Measurements from ENCODE around the gene ACKR2.

Gene ACKR2, protein sequence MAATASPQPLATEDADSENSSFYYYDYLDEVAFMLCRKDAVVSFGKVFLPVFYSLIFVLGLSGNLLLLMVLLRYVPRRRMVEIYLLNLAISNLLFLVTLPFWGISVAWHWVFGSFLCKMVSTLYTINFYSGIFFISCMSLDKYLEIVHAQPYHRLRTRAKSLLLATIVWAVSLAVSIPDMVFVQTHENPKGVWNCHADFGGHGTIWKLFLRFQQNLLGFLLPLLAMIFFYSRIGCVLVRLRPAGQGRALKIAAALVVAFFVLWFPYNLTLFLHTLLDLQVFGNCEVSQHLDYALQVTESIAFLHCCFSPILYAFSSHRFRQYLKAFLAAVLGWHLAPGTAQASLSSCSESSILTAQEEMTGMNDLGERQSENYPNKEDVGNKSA

DNA sequence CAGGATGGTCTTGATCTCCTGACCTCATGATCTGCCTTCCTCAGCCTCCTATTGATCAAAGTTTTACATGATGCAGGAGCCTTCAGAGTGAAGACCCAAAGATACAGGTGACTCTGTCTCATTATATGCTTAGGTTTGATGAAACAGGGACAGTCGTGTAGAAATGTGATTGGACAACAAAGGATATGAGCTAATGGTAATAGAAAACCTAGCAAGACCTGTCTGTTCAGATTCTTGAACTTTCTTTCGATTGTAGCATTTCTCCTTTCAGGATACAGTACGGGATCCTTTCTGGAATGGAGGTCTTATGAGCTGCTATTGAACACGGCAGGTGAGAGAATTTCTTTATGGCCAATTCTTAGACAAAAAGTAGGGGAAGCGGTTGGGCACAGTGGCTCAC, at the start of gene ACKR2:
TSS of gene ACKR2 (plus strand) at position 244 of the 400 bp plus-strand sequence. CDS start 55,058 bp downstream, outside the sequence.
- Histone ChIP-seq H3K9me2 (replicated peaks; ENCODE audit: control insufficient read depth, low read length) (no peaks in the 10 kb centered on the region), H3K36me3 (ENCODE audit: control insufficient read depth, low read length) (peaks cover under 1% of the 10 kb centered on the region; the same call in 1 of the 2 replicates), H3K27me3 (ENCODE audit: control insufficient read depth, low read length) (peaks cover 17% of the 10 kb centered on the region), H3K4me2 (ENCODE audit: low read length) (no peak within 1 kb of the TSS), H4K20me1 (ENCODE audit: control insufficient read depth, insufficient read depth, low read depth, low read length) (no peaks in the 10 kb centered on the region), H3K27ac (ENCODE audit: low read depth, low read length) (no peak within 1 kb of the TSS), H3K9me3 (ENCODE audit: control insufficient read depth, insufficient read depth, low read length) (no peaks in the 10 kb centered on the region), H3F3A (ENCODE audit: control insufficient read depth, insufficient read depth) (no peaks in the 10 kb centered on the region), H3K4me1 (ENCODE audit: control insufficient read depth, low read length) (peaks cover 7% of the 10 kb centered on the region), H3K4me3 (ENCODE audit: low read length) (no peak within 1 kb of the TSS), H3K79me2 (ENCODE audit: control insufficient read depth, low read length) (peaks cover under 1% of the 10 kb centered on the region)
- TF ChIP-seq, protein P1, sequence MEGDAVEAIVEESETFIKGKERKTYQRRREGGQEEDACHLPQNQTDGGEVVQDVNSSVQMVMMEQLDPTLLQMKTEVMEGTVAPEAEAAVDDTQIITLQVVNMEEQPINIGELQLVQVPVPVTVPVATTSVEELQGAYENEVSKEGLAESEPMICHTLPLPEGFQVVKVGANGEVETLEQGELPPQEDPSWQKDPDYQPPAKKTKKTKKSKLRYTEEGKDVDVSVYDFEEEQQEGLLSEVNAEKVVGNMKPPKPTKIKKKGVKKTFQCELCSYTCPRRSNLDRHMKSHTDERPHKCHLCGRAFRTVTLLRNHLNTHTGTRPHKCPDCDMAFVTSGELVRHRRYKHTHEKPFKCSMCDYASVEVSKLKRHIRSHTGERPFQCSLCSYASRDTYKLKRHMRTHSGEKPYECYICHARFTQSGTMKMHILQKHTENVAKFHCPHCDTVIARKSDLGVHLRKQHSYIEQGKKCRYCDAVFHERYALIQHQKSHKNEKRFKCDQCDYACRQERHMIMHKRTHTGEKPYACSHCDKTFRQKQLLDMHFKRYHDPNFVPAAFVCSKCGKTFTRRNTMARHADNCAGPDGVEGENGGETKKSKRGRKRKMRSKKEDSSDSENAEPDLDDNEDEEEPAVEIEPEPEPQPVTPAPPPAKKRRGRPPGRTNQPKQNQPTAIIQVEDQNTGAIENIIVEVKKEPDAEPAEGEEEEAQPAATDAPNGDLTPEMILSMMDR (IDR thresholded peaks at IDR 0.05; ENCODE audit: low read depth, low read length, poor library complexity, severe bottlenecking): no peak
- TF ChIP-seq EZH2phosphoT487 (IDR thresholded peaks at IDR 0.05; ENCODE audit: borderline replicate concordance, low read length): no peak

DNA sequence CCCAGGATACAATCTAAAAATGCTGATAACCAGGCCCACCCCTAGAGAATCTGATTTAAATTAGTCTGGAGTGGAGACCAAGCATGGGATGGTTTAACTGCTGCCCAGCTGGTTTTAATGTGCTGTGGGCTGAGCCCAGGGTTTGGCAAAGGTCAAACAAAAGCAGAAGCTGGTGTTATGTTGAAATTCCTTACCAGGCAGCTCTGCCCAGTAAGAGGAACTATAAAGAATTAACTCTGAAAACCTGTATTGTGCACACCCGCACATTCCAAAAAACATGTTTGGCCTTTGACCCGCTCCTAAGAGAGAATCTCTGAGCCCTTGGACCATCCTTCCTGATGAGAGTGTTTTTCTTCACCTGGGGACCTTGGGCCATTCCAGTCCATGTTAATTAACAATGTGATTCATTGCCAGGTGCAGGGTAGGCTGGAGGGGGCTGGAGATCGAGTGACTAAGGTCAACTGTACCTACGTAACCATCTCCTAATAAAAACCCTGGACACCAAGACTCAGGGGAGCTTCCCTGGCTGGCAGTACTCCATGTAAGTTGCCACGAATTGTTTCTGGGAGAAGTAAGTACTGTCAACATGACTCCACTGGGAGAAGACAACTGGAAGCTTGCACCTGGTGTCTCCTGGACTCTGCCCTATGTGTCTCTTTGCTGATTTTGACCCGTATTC, 47.1 kb upstream of the ACKR2 start:
- H3F3A ChIP-seq (ENCODE audit: control insufficient read depth, insufficient read depth): no peaks in the 10 kb centered on the region
- H3K27me3 ChIP-seq (ENCODE audit: control insufficient read depth, low read length): peaks cover 4% of the 10 kb centered on the region; the same call in 1 of the 2 replicates
- H3K36me3 ChIP-seq (ENCODE audit: control insufficient read depth, low read length): no peaks in the 10 kb centered on the region
- no peaks in the 10 kb centered on the region for H4K20me1 ChIP-seq (ENCODE audit: control insufficient read depth, insufficient read depth, low read depth, low read length)
- H3K4me2 ChIP-seq (ENCODE audit: low read length): no peak overlapping the region
- H3K9me3 ChIP-seq (ENCODE audit: control insufficient read depth, insufficient read depth, low read length): no peaks in the 10 kb centered on the region
- H3K9me2 ChIP-seq (replicated peaks; ENCODE audit: control insufficient read depth, low read length): no peaks in the 10 kb centered on the region
- H3K27ac ChIP-seq (ENCODE audit: low read depth, low read length): no peak overlapping the region
- no peak overlapping the region for H3K4me3 ChIP-seq (ENCODE audit: low read length)
- TF ChIP-seq, protein P1 (IDR thresholded peaks at IDR 0.05; ENCODE audit: low read depth, low read length, poor library complexity, severe bottlenecking): no peak
- TF ChIP-seq EZH2phosphoT487 (IDR thresholded peaks at IDR 0.05; ENCODE audit: borderline replicate concordance, low read length): no peak
- H3K4me1 ChIP-seq (ENCODE audit: control insufficient read depth, low read length): no peaks in the 10 kb centered on the region
- no peaks in the 10 kb centered on the region for H3K79me2 ChIP-seq (ENCODE audit: control insufficient read depth, low read length)

DNA sequence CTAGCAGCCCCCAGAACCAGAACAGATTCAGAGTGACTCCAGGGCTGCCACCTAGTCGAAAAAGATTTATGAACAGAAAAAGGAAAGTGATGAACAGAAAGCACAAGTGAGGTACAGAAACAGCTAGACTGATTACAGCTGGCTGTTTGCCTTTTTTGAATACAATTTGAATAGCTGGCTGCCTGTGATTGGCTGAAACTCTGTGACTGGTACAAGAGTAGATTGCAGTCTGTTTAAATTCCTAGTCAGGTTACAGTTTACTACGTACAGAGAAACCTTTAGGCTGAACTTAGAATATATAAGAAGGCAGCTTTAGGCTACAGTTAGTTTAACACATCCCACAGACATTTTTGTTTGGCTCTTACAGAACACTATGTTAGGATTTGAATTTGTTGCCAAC, 46.2 kb upstream of the ACKR2 start:
- Histone ChIP-seq H3K79me2 (ENCODE audit: control insufficient read depth, low read length) (no peaks in the 10 kb centered on the region), H3F3A (ENCODE audit: control insufficient read depth, insufficient read depth) (no peaks in the 10 kb centered on the region), H3K9me3 (ENCODE audit: control insufficient read depth, insufficient read depth, low read length) (no peaks in the 10 kb centered on the region), H3K9me2 (replicated peaks; ENCODE audit: control insufficient read depth, low read length) (no peaks in the 10 kb centered on the region), H3K4me2 (ENCODE audit: low read length) (no peak overlapping the region), H3K4me3 (ENCODE audit: low read length) (no peak overlapping the region), H4K20me1 (ENCODE audit: control insufficient read depth, insufficient read depth, low read depth, low read length) (no peaks in the 10 kb centered on the region), H3K27ac (ENCODE audit: low read depth, low read length) (no peak overlapping the region), H3K4me1 (ENCODE audit: control insufficient read depth, low read length) (no peaks in the 10 kb centered on the region), H3K36me3 (ENCODE audit: control insufficient read depth, low read length) (no peaks in the 10 kb centered on the region), H3K27me3 (ENCODE audit: control insufficient read depth, low read length) (peaks cover 4% of the 10 kb centered on the region; the same call in 1 of the 2 replicates)
- no peak for TF ChIP-seq EZH2phosphoT487 (IDR thresholded peaks at IDR 0.05; ENCODE audit: borderline replicate concordance, low read length)
- TF ChIP-seq, protein P1 (IDR thresholded peaks at IDR 0.05; ENCODE audit: low read depth, low read length, poor library complexity, severe bottlenecking): no peak

Measured in DOHH2 (cell line).